HG02642 (cell line): Measurements from ENCODE around the gene HSD17B12.

Experiments
- ATAC-seq: cut with Tn5 transposase; IDR thresholded peaks from one replicate; pipeline ENCODE4 v1.9.1; 2021; ENCODE audit warnings: mild to moderate bottlenecking; ENCODE audit not compliant: unreplicated experiment, poor library complexity

Gene HSD17B12

GRCh38 chr11:43904742-43905535 lies 224.4 kb downstream of the HSD17B12 start:
- ATAC-seq = no peak

GRCh38 chr11:43905813-43906241 lies 225.3 kb downstream of the HSD17B12 start:
- ATAC-seq = no peak
